BJ (cell line): ENCODE results near the gene ZNF43. TPM values are rescaled to one million over a fixed set of nuclear protein-coding genes. Genes with fewer than 3 reads are reported as not detected.
"Not testable (repeated sequence)": the region's sequence is repeated elsewhere in the genome, so short reads cannot be mapped to it uniquely, and the experiment has no call there.

Experiments
- CTCF ChIA-PET: fragments of 350-600 bp; formaldehyde crosslinking; extraction: SDS; loops from one replicate; lab custom pipeline; 2021; ENCODE audit warnings: antibody characterized with exemption, inconsistent platforms; lab: Yijun Ruan, JAX
- POLR2A ChIA-PET: fragments of 300-600 bp; sonication (Branson Sonifier 250); formaldehyde crosslinking; extraction: SDS; loops from one replicate; lab custom pipeline; 2021; ENCODE audit warnings: antibody characterized with exemption; lab: Charles Lee
- DNase-seq: peaks from one replicate; pipeline ENCODE4 v3.0.0-alpha.2; 2011; ENCODE audit warnings: low read depth
- H3K27me3 ChIP-seq: 2 replicates; pipeline ENCODE4 v1.6.0; 2011; ENCODE audit warnings: low read length; ENCODE audit not compliant: control insufficient read depth, insufficient read depth
- H3K36me3 ChIP-seq: 2 replicates; pipeline ENCODE4 v1.5.1; 2011; ENCODE audit warnings: low read length; ENCODE audit not compliant: control insufficient read depth, insufficient read depth
- H3K4me3 ChIP-seq: 2 replicates; pipeline ENCODE4 v1.5.1; 2011; ENCODE audit warnings: low read depth, mild to moderate bottlenecking, control low read depth, low read length
- polyA plus RNA-seq: library from polyadenylated mRNA; depleted of rRNA; stranded (reverse); fragments of >200 nt; gene quantifications from 2 replicates; pipeline ENCODE4 v1.2.3, GENCODE V29; 2011
- TF ChIP-seq, protein P1 (sequence below): IDR thresholded peaks from 2 replicates; pipeline ENCODE4 v1.5.1; 2011; ENCODE audit warnings: low read depth, mild to moderate bottlenecking, control low read depth, inconsistent platforms, low read length, moderate library complexity; ENCODE audit not compliant: insufficient read depth

Gene ZNF43
- polyA plus RNA-seq, 1 experiment, result 1.8 TPM

DNA sequence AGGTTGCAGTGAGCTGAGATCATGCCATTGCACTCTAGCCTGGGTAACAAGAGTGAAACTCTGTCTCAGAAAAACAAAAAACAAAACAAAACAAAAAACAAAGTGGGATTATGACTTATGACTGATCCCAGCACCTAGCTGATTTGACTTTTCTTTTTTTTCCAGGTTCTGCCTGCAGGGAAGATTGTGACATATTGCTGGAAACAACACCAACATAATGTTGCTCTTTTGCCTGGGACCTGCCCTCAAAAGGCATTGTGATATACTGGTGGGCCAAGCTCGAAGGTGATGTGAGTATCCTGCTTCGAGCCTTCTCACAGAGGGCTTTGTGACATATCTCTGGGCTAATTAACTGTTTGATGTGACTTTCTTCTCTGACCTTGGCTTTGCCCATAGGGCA, 42.0 kb upstream of the ZNF43 start:
- DNase-seq, result no peak
- TF ChIP-seq, protein P1, sequence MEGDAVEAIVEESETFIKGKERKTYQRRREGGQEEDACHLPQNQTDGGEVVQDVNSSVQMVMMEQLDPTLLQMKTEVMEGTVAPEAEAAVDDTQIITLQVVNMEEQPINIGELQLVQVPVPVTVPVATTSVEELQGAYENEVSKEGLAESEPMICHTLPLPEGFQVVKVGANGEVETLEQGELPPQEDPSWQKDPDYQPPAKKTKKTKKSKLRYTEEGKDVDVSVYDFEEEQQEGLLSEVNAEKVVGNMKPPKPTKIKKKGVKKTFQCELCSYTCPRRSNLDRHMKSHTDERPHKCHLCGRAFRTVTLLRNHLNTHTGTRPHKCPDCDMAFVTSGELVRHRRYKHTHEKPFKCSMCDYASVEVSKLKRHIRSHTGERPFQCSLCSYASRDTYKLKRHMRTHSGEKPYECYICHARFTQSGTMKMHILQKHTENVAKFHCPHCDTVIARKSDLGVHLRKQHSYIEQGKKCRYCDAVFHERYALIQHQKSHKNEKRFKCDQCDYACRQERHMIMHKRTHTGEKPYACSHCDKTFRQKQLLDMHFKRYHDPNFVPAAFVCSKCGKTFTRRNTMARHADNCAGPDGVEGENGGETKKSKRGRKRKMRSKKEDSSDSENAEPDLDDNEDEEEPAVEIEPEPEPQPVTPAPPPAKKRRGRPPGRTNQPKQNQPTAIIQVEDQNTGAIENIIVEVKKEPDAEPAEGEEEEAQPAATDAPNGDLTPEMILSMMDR, result no peak
- Histone ChIP-seq H3K27me3 (no peaks in the 10 kb centered on the region), H3K4me3 (no peak overlapping the region), H3K36me3 (no peaks in the 10 kb centered on the region)
- ChIA-PET CTCF (no interaction called here), POLR2A (no interaction called here)

DNA sequence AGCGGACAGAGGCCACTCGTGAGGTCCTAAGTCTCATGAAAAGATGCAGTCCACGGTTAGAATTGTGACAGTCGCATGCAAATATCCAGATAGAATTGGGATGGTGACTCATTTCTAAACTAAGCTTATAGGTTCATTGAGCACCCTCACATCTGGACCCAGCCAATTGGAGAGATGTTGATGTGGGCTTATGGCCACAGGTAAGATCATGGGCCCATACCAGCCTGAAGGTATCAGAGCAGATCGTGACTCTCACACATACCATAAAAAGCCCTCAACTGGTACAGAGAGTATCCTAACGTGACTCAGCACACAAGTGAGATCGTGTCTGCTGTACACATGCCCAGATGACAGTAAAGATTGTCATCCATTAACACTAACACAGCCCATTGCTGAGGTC, 40.6 kb upstream of the ZNF43 start:
- H3K36me3 ChIP-seq, H3K27me3 ChIP-seq, DNase-seq, CTCF ChIA-PET, H3K4me3 ChIP-seq, POLR2A ChIA-PET: not testable (repeated sequence)

DNA sequence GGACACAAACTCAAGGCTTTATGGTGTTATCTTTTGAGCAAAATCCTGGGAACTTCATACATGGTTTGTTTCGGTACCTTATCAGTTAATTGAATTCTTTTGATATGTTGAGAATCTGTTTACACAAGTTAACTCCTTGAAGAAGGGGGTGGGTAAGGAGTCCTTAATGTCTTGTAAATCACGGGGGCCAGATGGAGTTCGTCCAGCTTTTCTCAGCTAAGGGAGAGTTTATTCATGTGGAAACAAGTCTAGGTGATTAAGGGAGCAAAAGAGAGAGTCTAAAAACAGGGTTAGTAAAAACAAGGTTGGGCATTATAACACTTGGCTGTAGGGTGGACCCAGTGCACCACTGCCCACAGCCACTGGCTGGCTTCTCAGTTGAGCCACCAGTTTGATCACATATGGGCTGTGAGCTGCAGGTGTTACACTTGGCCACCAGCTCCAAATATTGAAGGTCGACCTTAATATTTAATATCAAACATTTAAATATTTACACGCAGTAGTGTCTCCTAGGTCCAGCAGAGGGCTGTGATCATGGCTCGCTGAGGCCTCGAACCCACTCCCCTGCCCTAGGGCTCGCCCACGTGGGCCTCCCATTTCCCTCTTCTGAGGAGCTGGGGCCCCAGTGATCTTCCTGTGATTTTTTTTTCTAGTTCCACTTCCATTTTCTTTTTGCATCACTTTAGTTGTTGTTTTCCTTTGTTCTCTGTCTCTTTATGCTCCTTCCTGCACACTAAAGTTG, 21.0 kb upstream of the ZNF43 start:
- TF ChIP-seq, protein P1, result no peak
- H3K27me3 ChIP-seq, result no peaks in the 10 kb centered on the region
- ChIA-PET POLR2A (no interaction called here), CTCF (no interaction called here)
- DNase-seq, result no peak
- no peaks in the 10 kb centered on the region for H3K36me3 ChIP-seq
- H3K4me3 ChIP-seq, result no peak overlapping the region

GRCh38 chr19:21851596-21852345, 15.8 kb upstream of the ZNF43 start:
- peak; percentile 71 for DNase-seq
- no peaks in the 10 kb centered on the region for H3K27me3 ChIP-seq
- peak overlapping the region; percentile 66 for H3K4me3 ChIP-seq
- peaks cover 1% of the 10 kb centered on the region; the same call in 1 of the 2 replicates for H3K36me3 ChIP-seq
- POLR2A ChIA-PET, result no interaction called here
- TF ChIP-seq, protein P1, result no peak
- CTCF ChIA-PET, result interaction anchor here (1.3 kb wide), 2 partner anchors 16 to 18 kb away, joined by 3 to 5 read pairs; partner anchors contain the start of gene ZNF43

DNA sequence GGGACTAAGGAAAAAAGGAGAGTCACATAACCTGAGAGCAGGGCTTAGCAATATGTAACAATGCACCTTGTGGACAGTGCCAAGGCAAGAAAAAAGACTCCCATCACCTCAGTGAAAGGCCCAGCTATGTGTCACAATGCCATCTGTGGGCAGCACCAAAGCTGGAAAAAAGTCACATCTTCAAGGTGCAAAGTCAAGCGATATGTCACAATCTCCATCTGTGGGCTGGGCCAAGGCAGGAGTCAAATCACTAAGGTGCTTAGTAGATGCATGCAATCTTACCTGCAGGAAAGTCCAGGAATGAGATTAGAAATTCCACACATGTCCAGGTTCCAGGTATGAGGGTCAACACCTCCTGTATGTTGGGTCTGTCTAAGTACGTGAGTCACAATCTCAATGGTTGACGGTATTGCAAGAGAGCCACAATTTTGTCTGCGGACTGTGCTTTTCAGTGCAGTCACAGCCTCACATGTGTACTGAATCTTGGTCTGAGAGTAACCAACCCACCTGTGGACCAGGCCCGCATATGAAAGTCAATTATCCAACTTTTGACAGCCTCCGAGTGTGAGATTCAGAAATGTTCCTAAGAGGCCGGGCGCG, 14.8 kb upstream of the ZNF43 start:
- DNase-seq, result no peak
- H3K36me3 ChIP-seq, result peaks cover 1% of the 10 kb centered on the region; the same call in 1 of the 2 replicates
- H3K4me3 ChIP-seq, result peak overlapping the region; percentile 66
- ChIA-PET CTCF (no interaction called here), POLR2A (no interaction called here)
- no peaks in the 10 kb centered on the region for H3K27me3 ChIP-seq
- TF ChIP-seq, protein P1, result no peak
